HG03103 (cell line): ENCODE data around the gene ARG2.
A peak's percentile ranks its signal among the peaks of the same experiment; 100 is the strongest.

Experiments
- ATAC-seq: cut with Tn5 transposase; IDR thresholded peaks from one replicate; pipeline ENCODE4 v1.9.1; 2021; ENCODE audit warnings: low read depth; ENCODE audit not compliant: unreplicated experiment

ARG2 gene

DNA sequence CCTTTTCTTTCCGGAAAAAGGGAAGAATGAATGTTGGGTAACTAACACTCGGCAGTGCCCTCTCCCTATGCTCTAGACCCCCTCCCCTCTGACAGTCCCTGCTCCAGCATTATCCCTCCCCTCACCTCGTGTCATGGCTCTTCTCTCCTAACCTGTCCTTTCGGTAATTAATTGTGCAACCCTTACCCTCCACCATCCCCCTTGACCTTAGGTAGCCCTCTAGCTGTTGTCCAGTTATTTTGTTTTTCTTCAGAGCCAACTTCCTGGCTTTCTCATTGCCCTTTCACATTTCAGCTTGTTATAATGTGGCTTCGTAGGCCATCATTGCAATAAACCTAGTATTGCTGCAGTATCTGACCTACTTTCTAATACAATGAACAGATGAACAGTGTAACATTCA is 11.2 kb downstream of the ARG2 start:
- no peak for ATAC-seq

DNA sequence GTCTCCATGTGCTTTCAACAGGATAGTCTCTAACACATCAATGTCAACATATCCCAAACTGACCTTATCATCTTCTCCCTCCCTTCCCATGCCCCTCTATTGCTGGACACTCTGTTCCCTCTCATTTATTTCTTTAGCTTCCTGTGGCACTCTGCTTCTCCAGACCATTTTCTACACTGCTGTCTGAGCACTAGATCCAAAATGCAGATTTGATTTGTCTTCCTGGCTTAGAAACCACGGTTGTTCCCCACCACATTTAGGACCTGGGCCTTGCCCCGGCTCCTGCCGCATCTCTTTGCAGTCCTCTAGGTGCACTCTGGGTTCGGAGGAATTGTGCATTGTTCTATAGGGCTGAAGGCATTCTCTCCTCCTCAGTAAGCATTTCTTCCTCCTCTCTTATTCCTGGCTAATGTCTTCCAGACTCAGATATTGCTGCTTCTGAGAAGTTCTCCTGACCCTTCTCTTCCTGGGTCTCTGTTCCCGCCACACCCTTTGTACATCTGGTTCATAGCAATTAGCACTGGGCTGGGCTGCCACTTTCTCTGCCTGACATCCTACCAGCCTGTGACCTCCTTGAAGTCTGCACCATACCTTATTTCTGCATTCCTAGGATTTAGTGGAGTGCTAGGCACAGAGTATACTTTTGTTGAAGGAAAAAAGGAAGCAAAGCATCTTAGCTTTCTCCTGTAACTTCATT is 13.9 kb downstream of the ARG2 start:
- no peak for ATAC-seq

DNA sequence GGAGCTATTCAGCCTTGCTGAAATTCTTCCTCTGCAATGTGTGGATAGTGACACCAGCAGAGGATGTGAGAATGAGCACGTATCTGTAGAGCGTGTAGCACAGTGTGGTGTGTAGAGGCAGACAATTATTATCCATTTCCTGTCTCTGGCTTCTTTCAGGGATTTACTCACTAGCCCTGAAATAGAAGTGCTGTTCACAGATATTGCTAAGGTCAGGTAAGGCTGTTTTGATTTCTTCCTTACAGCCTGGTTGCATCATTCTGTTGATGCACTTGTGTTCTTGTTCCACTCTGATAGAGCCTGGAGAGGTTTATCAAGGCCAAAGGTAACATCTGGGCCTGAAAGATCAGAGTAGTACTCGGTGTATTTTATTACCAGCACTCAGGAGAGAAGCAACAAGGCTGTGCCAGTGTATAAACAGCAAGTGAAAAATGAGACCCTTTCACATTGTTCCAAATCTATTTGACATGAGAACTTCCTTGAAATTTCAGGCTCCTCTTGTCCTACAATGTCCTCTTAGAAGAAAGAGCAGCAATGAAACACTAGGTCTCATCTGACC is 16.7 kb downstream of the ARG2 start:
- ATAC-seq = no peak

DNA sequence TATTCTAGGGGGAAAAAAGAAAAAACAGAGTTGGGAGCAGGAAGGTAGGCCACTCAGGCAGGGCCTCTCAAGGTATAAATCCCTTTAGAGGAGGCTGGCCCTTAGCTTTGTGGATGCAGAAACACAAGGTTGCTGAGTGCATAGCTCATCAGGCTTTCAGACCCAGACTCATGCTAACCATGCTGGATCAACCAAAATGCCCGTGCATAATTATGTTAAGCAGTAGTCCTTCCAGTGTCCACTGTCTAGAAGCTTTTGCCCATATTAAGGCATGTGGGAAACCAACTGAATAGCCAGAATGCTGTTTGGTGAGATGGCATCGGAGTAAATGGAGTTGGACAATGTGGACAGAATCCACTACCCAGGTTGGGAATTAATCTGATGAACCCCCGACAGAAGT is 18.9 kb downstream of the ARG2 start:
- no peak for ATAC-seq

DNA sequence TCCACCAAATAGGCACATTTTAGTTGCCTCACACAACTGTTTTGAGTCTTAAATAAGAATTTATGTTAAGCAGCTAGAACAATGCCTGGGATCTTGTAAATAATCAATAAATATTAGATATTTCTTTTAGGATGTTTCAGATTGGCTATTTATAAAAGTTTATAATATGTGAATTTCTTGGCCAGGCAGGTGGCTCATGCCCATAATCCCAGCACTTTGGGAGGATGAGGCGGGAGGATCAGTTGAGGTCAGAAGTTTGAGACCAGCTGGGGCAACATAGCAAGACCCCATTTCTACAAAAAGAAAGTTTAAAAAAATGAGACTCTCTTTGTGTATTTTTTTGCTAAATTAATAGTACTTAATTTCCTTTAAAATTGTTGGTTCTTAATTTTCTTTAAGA is 21.8 kb downstream of the ARG2 start:
- ATAC-seq = no peak

DNA sequence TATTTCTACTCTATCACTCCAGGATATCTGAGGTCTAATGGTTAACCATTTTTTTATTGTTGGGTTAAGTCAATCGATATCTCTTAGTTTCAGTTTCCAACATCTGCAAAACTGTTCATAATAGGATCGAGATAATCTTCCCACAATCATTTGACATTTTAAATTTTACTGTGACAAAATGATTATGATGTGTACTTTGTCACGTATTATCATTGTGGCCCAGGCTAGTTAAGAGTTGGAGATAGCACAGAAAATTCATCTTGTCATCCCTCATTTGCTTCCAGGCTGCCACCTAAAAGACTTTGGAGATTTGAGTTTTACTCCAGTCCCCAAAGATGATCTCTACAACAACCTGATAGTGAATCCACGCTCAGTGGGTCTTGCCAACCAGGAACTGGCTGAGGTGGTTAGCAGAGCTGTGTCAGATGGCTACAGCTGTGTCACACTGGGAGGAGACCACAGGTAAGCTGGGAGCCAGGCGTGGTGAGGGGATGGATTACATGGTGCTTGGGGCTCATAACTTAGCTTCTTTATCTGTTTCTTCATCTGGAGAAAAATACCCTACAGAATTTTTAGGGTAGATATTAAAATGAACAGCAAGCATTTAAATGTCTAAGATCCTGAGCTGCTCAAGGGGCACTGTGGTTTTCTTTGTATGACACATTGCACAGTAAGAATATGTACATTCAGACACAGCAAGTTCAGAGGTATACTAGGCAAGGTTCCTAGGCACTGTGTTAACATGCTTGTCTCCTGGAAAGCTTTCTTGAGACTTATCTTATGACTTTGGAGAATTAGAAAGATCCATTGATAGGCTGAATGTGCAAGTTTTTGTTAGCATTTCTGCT is 22.4 kb downstream of the ARG2 start:
- no peak for ATAC-seq

DNA sequence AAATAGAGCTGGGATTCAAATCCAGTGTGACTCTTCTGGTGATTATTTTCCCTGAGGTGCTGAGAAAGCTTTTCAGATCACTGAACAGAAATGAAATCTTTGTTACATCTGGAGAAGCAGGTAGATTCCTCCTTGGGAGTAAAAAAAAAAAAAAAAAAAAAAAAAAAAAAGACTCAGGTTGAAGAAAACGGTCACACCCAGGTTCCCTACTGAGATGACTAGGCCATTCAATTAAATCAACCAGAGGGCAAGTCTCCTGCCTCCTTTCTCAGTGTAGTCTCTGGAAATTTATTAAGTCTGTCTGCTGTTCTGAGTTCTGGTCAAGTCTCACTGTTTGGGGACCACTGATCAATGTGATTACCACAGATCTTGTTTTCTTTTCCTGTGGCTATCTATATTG is 24.0 kb downstream of the ARG2 start:
- ATAC-seq = no peak

DNA sequence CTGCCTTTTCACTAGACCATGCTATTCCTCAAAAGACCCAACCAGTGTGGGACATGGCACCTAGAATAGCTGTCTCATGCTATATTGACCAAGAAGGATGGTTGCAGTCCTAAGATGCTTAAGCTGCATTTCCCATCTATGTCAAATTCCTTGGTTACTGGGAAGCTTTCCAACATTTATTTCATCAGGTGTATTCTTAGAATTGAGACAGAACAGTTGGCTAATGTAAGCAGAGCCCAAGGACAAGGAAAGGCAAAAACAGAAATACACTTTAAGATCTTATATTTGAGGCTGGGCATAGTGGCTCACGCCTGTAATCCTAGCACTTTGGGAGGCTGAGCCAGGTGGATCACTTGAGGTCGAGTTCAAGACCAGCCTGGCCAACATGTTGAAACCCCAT is 24.7 kb downstream of the ARG2 start:
- ATAC-seq = no peak

DNA sequence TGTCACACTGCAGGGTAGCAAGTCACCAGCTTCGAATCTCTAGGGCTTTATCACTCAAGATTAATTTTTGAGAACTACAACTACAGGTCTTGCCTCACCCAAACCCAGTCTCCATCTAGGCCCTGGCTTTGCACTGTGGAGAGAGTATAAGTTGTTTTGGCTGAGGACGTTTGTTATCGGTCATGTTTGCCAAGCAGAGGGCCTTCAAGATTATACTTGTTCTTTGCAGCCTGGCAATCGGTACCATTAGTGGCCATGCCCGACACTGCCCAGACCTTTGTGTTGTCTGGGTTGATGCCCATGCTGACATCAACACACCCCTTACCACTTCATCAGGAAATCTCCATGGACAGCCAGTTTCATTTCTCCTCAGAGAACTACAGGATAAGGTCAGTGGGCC is 25.7 kb downstream of the ARG2 start:
- ATAC-seq = no peak

DNA sequence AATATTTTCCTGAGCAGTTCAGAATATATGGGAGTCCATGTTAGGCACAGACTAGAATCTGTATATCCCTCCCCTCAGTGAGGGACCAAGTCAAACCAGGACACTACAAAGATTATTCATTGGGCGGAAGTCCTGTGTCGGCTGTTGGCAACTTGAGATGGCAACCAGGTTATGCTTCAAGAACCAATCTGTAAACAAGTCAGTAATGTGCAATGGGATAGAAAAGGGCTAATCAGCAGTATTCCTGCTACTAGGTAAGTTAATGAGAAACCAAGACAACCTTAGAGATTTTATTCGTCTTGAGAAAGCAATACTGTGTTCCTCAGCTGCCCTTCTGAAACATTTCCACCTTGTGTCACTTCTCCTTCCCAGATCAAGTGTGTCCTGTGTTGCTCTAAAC is 26.4 kb downstream of the ARG2 start:
- no peak for ATAC-seq

DNA sequence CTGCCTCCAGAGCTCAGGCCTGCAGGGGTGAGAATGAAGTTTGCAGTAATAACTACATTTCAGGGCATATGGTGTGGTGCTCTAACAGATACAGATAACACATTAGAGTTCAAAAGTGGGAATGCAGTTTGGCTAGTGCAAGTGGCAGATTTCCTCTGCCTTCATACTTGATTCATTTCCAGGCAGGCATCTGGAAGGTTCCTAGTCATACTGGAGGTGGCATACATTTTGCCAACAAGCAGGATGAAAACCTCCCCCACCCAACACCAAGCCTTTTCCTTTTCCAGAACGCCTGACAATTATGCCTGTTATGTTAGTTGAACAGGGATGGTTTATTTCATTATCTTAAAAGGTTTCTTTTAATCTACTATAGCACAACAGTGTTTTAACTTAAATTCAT is 30.4 kb downstream of the ARG2 start:
- no peak for ATAC-seq

DNA sequence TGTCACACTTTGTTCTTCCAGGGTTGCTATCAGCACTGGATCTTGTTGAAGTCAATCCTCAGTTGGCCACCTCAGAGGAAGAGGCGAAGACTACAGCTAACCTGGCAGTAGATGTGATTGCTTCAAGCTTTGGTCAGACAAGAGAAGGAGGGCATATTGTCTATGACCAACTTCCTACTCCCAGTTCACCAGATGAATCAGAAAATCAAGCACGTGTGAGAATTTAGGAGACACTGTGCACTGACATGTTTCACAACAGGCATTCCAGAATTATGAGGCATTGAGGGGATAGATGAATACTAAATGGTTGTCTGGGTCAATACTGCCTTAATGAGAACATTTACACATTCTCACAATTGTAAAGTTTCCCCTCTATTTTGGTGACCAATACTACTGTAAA is 31.0 kb downstream of the ARG2 start:
- no peak for ATAC-seq

DNA sequence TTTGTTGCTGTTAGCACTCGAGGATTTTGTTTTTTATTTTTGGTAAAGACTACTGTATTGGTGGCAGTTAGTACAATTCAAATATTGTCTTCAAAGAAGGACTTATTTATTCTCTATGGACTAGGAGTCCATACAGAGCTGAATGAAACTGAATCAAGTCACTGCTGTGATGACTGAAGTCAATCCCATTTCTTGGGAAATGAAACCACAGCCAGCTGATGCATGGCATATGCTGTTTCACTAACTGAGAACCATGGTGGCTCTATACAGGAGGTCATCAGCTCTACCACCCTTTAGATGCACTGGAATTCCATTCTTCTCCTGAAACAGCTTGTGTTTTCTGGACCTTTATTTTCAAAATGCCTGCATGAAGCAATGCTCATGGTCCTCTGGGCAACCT is 32.5 kb downstream of the ARG2 start:
- no peak for ATAC-seq

DNA sequence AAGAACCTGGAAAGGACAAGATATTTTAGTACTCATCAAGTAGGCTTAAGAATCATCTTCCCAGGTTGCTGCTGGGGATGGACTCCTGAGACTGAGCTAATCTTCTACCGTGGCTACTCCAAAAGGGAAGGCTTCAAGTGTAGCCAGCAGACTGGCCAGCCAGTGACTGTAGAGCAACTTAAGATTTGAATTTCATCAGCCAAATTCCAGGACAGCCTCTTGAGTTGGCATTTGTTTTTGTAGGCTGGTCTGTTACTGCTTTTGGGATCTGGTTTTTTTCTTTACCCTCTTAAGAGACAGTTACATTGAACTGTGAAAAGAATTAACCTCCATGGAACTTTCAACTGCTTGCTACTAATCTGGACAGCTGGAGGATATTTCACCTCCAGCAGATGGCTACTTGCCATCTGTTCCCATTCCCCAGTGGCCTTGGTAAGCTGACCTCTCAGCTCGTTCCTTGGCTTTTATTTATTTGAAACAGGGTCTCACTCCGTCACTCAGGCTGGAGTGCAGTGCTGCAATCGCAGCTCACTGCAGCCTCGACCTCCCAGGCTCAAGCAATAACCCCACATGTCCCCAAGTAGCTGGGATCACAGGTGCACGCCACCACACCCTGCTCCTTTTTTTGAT is 34.0 kb downstream of the ARG2 start:
- ATAC-seq = no peak

DNA sequence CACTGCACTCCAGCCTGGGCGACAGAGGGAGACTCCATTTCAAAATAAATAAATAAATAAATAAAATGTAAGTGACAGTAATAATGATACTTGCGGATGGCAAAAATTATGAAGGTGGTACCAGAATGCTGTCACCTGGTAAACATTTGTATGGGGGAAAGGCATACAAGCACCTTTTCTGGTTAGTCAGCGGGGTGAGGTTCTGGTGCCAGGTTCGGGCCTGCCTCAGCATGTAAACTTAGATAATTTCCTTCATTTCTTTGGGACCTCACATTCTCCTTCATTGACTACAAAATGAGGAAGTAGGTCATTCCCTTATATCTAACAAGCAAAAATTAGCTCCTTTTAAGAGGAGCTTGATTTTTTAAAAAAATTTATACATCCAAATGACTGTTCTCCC is 43.9 kb downstream of the ARG2 start:
- no peak for ATAC-seq

DNA sequence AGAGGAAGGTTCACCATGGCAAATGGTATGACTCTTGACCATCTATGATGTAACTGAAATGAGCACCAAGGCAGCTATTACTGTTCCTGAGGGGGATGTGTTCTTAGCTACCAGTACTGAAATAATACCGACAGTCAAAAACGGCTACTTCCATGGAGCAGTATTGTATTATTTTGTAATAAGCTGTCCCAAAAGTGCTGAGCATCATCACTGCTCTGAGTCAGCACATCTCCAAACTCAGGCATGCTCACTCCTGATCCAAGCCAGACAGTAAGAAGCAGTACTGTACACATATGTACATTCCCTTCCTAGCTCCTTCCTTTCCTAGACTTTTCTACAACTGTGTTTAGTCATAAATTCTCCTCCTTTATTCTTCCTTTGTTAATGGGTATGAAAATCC is 46.1 kb downstream of the ARG2 start:
- ATAC-seq = no peak

DNA sequence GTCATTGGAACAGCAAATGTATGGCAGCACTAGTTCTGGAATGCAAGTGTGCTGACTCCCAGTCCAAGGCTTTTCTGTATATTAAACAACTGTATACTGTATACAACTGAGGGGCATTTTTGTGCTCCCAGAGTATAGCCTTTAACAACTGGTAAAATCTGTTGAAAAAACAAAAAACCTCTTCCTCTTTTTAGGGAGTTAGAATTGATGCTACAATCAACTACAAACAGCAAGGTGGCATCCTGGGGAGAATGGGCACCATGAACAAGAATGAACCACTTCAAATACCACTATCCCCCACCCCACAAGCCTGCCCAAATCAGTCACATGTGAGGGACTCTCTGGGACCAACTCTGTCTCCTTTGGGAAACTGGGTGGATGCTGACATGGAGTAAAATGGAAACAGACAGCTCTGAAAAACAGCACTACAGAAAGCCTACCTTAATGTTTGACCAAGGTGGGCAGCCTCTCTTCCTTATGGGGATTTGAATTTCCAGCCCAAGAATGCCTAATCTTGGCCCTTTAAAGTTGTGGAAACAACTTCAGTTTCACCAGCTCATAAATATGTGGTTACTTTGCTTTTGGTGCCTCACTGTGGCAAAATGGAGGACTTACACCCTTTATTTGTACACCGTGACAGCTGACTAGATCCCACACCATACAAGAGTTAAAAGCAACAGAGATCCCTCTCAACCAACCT is 47.2 kb downstream of the ARG2 start:
- ATAC-seq = no peak

DNA sequence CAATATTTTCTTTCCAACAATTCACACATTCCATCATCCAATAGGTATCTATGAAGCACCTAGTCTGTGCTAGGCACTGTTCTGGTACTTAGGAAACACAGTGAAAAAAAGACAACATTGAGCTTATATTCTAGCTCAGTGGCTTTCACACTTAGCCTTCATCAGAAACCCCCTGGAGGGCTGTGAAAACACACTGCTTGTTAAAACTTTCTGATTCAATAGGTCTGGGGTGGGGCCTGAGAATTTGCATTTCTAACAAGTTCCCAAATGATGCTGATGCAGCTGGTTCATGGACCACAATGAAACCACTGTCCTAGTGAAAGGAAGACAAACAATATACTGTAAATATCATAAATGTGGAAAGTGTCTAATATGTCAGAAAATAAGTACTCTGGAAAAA is 48.8 kb downstream of the ARG2 start:
- ATAC-seq = no peak

DNA sequence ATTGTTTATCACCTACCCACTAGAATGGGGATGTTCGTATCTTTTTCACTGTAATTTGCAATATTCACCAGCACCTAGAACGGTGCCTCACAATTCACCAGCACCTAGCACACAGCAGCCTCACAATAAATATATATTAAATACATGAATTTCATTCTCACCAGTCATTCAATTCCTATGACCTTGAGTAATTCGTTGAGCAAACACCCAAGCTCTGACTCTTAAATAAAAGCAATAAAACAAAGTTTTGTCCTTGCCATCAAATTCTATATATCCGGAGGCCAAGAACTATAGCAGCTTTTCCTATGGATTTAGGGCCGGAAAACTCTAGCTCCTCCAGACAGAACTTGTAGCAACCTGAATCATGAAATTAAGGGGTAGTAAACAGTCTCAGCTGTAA is 53.7 kb downstream of the ARG2 start:
- ATAC-seq = no peak

DNA sequence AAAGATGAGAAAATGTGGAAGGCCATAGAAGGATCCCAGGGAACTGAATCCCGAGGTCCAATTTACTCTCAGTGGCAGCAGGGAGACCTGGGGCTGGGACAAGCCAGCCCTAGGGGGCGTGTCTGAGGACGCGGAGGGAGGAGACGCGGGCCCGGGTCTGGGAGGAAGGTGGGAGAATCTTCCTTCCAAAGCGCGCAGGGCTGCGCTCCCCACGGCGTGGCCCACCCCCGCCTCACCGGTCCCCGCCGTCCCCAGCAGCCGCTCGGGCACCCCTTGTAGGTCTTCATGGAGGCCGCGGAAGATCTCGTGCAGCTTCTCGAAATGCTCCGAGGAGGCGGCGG is 54.4 kb downstream of the ARG2 start:
- ATAC-seq = peak; percentile 30
